Measurements from ENCODE around the gene ITPRIP. TPM values are rescaled to one million over a fixed set of nuclear protein-coding genes. Genes with fewer than 3 reads are reported as not detected.

Gene ITPRIP
- total RNA-seq, 1 experiment from 2014 or later, result 24.8 TPM

DNA sequence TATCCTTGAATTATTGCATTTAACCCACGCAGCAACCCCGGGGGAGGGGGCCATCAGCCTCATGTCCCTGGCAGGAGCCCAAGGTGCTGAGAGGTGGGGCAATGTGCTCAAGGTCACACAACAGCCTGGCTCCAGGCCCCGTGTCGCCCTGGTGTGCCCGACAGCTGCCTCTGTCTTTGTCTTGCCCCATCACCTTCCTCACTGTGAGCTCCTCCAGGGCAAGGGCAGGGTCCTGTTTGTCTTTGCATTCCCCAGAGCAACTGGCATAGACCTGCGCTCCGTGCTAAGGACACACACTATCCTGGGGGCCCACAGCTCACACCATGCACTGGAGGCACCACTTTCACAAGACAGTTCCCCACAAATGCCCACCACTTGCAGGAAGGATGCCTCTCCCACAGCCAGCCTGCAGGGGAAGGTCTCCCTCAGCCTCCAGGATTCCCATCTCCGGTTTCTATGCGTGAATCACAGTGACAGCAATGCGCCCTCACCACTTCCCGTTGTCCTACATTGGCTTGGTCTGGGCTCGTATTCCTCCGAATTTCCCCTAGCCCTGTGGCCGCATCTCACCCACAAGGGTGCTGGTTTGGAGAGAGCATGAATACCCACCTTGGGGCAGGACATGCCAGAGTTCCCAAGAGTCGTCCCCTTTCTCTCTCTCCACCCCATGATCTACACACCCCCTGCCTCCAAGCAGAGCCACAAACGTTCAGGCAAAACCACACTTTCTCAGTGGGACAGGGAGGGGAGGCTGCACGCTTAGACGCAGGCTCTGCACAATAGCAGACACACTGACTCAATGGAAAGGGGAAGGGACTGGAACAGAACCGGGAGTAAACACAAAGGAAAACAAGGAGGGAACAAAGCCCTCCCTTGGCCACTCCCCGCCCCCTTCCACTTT, 10.3 kb downstream of the ITPRIP start:
- H3K9me3 ChIP-seq (ENCODE audit: low read depth, low read length, poor library complexity, severe bottlenecking), result no peaks in the 10 kb centered on the region
- H3K27me3 ChIP-seq (replicated peaks; ENCODE audit: insufficient read depth, low read depth, low read length, poor library complexity), result no peaks in the 10 kb centered on the region
- peaks cover 82% of the 10 kb centered on the region for H3K4me1 ChIP-seq (ENCODE audit: insufficient read depth, low read length, poor library complexity, severe bottlenecking)
- no TSS peak for BruUV-seq (replicated peaks)
- intact Hi-C loops (cut with micrococcal nuclease; ENCODE audit: unreplicated experiment), result no loop called here
- POLR2A ChIA-PET (ENCODE audit: low non-redundant PET), result no interaction called here
- H3K4me3 ChIP-seq (ENCODE audit: low read depth, low read length, poor library complexity, severe bottlenecking), result peak overlapping the region; percentile 29
- no peak for DNase-seq (ENCODE audit: low spot score)
- CTCF ChIA-PET, result no interaction called here
- peak overlapping the region; percentile 81 for H3K27ac ChIP-seq (ENCODE audit: low read depth, low read length, poor library complexity, severe bottlenecking)
- TF ChIP-seq EZH2 (IDR thresholded peaks at IDR 0.05; ENCODE audit: borderline replicate concordance, low read depth, low read length, poor library complexity, severe bottlenecking), result no peak
- TF ChIP-seq, protein P1, sequence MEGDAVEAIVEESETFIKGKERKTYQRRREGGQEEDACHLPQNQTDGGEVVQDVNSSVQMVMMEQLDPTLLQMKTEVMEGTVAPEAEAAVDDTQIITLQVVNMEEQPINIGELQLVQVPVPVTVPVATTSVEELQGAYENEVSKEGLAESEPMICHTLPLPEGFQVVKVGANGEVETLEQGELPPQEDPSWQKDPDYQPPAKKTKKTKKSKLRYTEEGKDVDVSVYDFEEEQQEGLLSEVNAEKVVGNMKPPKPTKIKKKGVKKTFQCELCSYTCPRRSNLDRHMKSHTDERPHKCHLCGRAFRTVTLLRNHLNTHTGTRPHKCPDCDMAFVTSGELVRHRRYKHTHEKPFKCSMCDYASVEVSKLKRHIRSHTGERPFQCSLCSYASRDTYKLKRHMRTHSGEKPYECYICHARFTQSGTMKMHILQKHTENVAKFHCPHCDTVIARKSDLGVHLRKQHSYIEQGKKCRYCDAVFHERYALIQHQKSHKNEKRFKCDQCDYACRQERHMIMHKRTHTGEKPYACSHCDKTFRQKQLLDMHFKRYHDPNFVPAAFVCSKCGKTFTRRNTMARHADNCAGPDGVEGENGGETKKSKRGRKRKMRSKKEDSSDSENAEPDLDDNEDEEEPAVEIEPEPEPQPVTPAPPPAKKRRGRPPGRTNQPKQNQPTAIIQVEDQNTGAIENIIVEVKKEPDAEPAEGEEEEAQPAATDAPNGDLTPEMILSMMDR (conservative IDR thresholded peaks at IDR 0.05; ENCODE audit: low read depth, low read length), result no peak
- no peaks in the 10 kb centered on the region for H3K36me3 ChIP-seq (ENCODE audit: insufficient read depth, low read length, poor library complexity, severe bottlenecking)

DNA sequence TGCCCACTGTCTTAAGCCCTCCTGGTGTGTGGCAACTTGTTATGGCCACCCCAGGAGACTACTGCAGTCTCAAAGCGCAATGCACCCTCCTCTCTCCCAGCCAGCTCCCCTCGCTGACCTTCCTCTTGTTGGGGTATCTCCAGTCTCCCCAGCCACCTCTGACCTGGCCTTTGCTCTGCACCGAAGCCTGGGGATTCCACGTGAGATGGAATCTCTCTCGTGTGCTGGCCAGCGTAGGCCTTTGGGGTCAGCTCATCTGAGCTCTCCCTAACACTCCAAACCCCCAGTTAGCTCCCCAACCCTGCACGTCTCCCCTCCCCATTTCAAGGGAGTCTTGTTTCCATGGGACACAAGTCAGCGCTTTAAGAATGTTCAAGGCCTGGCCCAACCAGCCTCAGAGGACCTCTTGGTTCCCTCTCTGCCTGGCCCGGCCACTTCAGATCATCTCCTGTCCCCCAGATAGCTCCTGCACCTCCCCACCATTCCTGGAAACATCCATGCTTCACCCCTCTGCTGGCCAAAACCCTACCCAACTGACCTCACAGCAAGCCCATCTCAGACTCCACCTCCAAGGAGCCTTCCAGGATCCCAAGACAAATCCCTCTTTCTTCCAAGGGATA, 11.2 kb downstream of the ITPRIP start:
- H3K36me3 ChIP-seq (ENCODE audit: insufficient read depth, low read length, poor library complexity, severe bottlenecking), result no peaks in the 10 kb centered on the region

More for the DNA sequence above, 11.2 kb downstream of the ITPRIP start:
- no peak for TF ChIP-seq EZH2 (IDR thresholded peaks at IDR 0.05; ENCODE audit: borderline replicate concordance, low read depth, low read length, poor library complexity, severe bottlenecking)
- TF ChIP-seq, protein P1 (conservative IDR thresholded peaks at IDR 0.05; ENCODE audit: low read depth, low read length), result no peak
- no peaks in the 10 kb centered on the region for H3K9me3 ChIP-seq (ENCODE audit: low read depth, low read length, poor library complexity, severe bottlenecking)
- ChIA-PET CTCF (no interaction called here), POLR2A (ENCODE audit: low non-redundant PET) (no interaction called here)
- H3K27ac ChIP-seq (ENCODE audit: low read depth, low read length, poor library complexity, severe bottlenecking), result peak overlapping the region; percentile 42
- peaks cover 83% of the 10 kb centered on the region for H3K4me1 ChIP-seq (ENCODE audit: insufficient read depth, low read length, poor library complexity, severe bottlenecking)
- H3K4me3 ChIP-seq (ENCODE audit: low read depth, low read length, poor library complexity, severe bottlenecking), result no peak overlapping the region
- no peak for DNase-seq (ENCODE audit: low spot score)
- no peaks in the 10 kb centered on the region for H3K27me3 ChIP-seq (replicated peaks; ENCODE audit: insufficient read depth, low read depth, low read length, poor library complexity)
- intact Hi-C loops (cut with micrococcal nuclease; ENCODE audit: unreplicated experiment), result no loop called here
- BruUV-seq (replicated peaks), result no TSS peak
